Measurements from ENCODE around the gene CHST11.

DNA sequence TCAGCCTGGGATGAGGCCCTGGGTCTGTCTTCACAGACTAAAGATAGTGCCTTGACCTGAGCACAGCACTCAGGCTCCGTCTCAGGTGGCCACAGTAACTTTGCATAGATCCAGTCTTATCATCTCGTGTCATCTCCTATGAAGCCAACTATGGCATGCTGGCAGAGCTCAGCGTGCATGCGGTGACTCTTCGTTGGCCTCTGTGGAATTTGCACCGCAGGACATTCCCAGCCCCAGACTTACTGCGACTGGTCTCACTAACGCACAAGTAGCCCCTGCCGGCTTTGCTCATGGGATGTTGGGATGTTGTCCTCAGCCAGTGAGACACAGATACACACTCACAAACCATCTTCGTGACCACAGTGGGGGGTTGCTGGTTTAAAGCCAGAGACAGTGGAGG lies 199.6 kb downstream of the CHST11 start:
- TF ChIP-seq POLR2A (IDR thresholded peaks at IDR 0.05; ENCODE audit: low read depth) (no peak), CTCF (IDR thresholded peaks at IDR 0.05) (no peak), EP300 (IDR thresholded peaks at IDR 0.05) (no peak)

All from esophagus muscularis mucosa (tissue), 4 donors.